IMR-90 (cell line): ENCODE data around the gene ETFA. TPM values are rescaled to one million over a fixed set of nuclear protein-coding genes. Genes with fewer than 3 reads are reported as not detected.

Experiments
- ATAC-seq: fragments of 200-7000 bp; cut with Tn5 transposase; 2 replicates; pipeline ENCODE4 v1.9.1; 2020; ENCODE audit warnings: low read depth, mild to moderate bottlenecking, moderate library complexity
- BruUV-seq: library from RNA; stranded (reverse); fragments of 400-500 nt; replicated peaks from 2 replicates; lab custom pipeline; 2021; lab: Mats Ljungman, UMichigan
- CTCF ChIA-PET: fragments of 300-600 bp; formaldehyde crosslinking; extraction: SDS; loops from one replicate; lab custom pipeline; 2021; ENCODE audit warnings: antibody characterized with exemption; lab: Yijun Ruan, JAX
- POLR2A ChIA-PET: fragments of 300-600 bp; sonication (Branson Sonifier 250); formaldehyde crosslinking; loops from one replicate; lab custom pipeline; 2022; ENCODE audit warnings: antibody characterized with exemption; ENCODE audit not compliant: unreplicated experiment; lab: Charles Lee
- DNase-seq: peaks from one replicate; pipeline ENCODE4 v3.0.0; 2013
- H2AFZ ChIP-seq: replicated peaks from 2 replicates; pipeline ENCODE3; 2013; ENCODE audit warnings: low read length, mild to moderate bottlenecking; ENCODE audit not compliant: poor library complexity
- H2AK5ac ChIP-seq: 2 replicates; pipeline ENCODE4 v1.6.1; 2013; ENCODE audit warnings: low read depth, low read length, inconsistent platforms
- H2AK9ac ChIP-seq: replicated peaks from 2 replicates; pipeline ENCODE3; 2013; ENCODE audit warnings: mild to moderate bottlenecking, low read depth, low read length, moderate library complexity; ENCODE audit not compliant: poor library complexity
- H2BK120ac ChIP-seq: 2 replicates; pipeline ENCODE4 v1.6.1; 2013; ENCODE audit warnings: low read depth, low read length, inconsistent platforms
- H2BK15ac ChIP-seq: 3 replicates; pipeline ENCODE4 v1.6.1; 2013; ENCODE audit warnings: low read depth, low read length, inconsistent platforms
- H2BK20ac ChIP-seq: 2 replicates; pipeline ENCODE4 v1.6.1; 2013; ENCODE audit warnings: low read depth, mild to moderate bottlenecking, inconsistent platforms, low read length, moderate library complexity
- H2BK5ac ChIP-seq: 2 replicates; pipeline ENCODE4 v1.6.1; 2013; ENCODE audit warnings: mild to moderate bottlenecking, low read depth, low read length, inconsistent platforms; ENCODE audit not compliant: poor library complexity, severe bottlenecking
- H3K14ac ChIP-seq: replicated peaks from 2 replicates; pipeline ENCODE4 v1.6.1; 2013; ENCODE audit warnings: low read depth, low read length, inconsistent platforms
- H3K18ac ChIP-seq: 2 replicates; pipeline ENCODE4 v1.6.1; 2013; ENCODE audit warnings: low read depth, low read length, control low read depth
- H3K23ac ChIP-seq: 2 replicates; pipeline ENCODE4 v1.6.1; 2013; ENCODE audit warnings: low read depth, low read length, inconsistent platforms
- H3K27ac ChIP-seq: 2 replicates; pipeline ENCODE4 v1.5.1; 2013; ENCODE audit warnings: mild to moderate bottlenecking, control low read depth, low read length; ENCODE audit not compliant: insufficient read depth
- H3K27me3 ChIP-seq: 2 replicates; pipeline ENCODE4 v1.6.1; 2013; ENCODE audit warnings: low read length; ENCODE audit not compliant: control insufficient read depth, insufficient read depth
- H3K36me3 ChIP-seq: 2 replicates; pipeline ENCODE4 v1.6.1; 2013; ENCODE audit warnings: low read length, mixed read lengths; ENCODE audit not compliant: control insufficient read depth, insufficient read depth
- H3K4ac ChIP-seq: 2 replicates; pipeline ENCODE4 v1.6.1; 2013; ENCODE audit warnings: low read depth, low read length, inconsistent platforms
- H3K4me1 ChIP-seq: 2 replicates; pipeline ENCODE4 v1.6.1; 2013; ENCODE audit warnings: low read length, mixed read lengths; ENCODE audit not compliant: control insufficient read depth, insufficient read depth
- H3K4me2 ChIP-seq: 2 replicates; pipeline ENCODE4 v1.6.1; 2013; ENCODE audit warnings: low read depth, mild to moderate bottlenecking, control low read depth, low read length, moderate library complexity
- H3K4me3 ChIP-seq: 2 replicates; pipeline ENCODE4 v1.5.1; 2013; ENCODE audit warnings: low read depth, mild to moderate bottlenecking, control low read depth, low read length, moderate library complexity; ENCODE audit not compliant: insufficient read depth
- H3K56ac ChIP-seq: 2 replicates; pipeline ENCODE4 v1.6.1; 2013; ENCODE audit warnings: low read length, inconsistent platforms; ENCODE audit not compliant: insufficient read depth; ENCODE audit errors: extremely low read depth
- H3K79me1 ChIP-seq, 2 experiments: 2 replicates each; pipeline ENCODE4 v1.6.1; 2013; ENCODE audit warnings: low read length in 2 of 2, inconsistent platforms in 1 of 2, low read depth in 1 of 2
- H3K9ac ChIP-seq: 2 replicates; pipeline ENCODE4 v1.6.1; 2013; ENCODE audit warnings: low read depth, low read length, control low read depth
- H3K9me1 ChIP-seq: 2 replicates; pipeline ENCODE4 v1.6.1; 2013; ENCODE audit warnings: low read length, inconsistent platforms; ENCODE audit not compliant: insufficient read depth
- H3K9me3 ChIP-seq: 2 replicates; pipeline ENCODE4 v1.6.1; 2013; ENCODE audit warnings: low read length; ENCODE audit not compliant: control insufficient read depth, insufficient read depth
- H4K20me1 ChIP-seq: 2 replicates; pipeline ENCODE4 v1.6.1; 2013; ENCODE audit warnings: low read length, inconsistent platforms; ENCODE audit not compliant: insufficient read depth
- H4K5ac ChIP-seq: 2 replicates; pipeline ENCODE4 v1.6.1; 2013; ENCODE audit warnings: mild to moderate bottlenecking, low read depth, low read length, control low read depth
- H4K8ac ChIP-seq, 2 experiments: 2 replicates each; pipeline ENCODE4 v1.6.1; 2013; ENCODE audit warnings: low read depth in 2 of 2, low read length in 2 of 2, control low read depth in 1 of 2, inconsistent platforms in 1 of 2
- H4K91ac ChIP-seq: 2 replicates; pipeline ENCODE4 v1.6.1; 2013; ENCODE audit warnings: low read depth, low read length, inconsistent platforms; ENCODE audit not compliant: insufficient read depth
- CEBPB ChIP-seq: IDR thresholded peaks from 2 replicates; pipeline ENCODE4 v1.6.1; 2012; ENCODE audit warnings: low read depth, low read length, improper control_type of control experiment
- CHD1 ChIP-seq: IDR thresholded peaks from 2 replicates; pipeline ENCODE4 v1.6.1; 2012; ENCODE audit warnings: low read depth, low read length, improper control_type of control experiment
- MXI1 ChIP-seq: IDR thresholded peaks from 2 replicates; pipeline ENCODE4 v1.6.1; 2012; ENCODE audit warnings: low read depth, mild to moderate bottlenecking, low read length, moderate library complexity, borderline replicate concordance
- RAD21 ChIP-seq: IDR thresholded peaks from 2 replicates; pipeline ENCODE4 v1.6.1; 2012; ENCODE audit warnings: low read length, improper control_type of control experiment
- RFX5 ChIP-seq: IDR thresholded peaks from 2 replicates; pipeline ENCODE4 v1.8.0; 2012; ENCODE audit warnings: low read depth, mild to moderate bottlenecking, low read length, moderate library complexity
- USF2 ChIP-seq: fragments of 150-350 bp; IDR thresholded peaks from 2 replicates; pipeline ENCODE4 v1.6.1; 2017; ENCODE audit warnings: mild to moderate bottlenecking, antibody characterized with exemption, low read length, low read depth
- WGBS, 2 experiments: methylation state at CpG; one replicate each; pipeline versions ENCODE4 v1.1.5 to v1.1.7; 2013; ENCODE audit warnings: missing lambda C conversion rate in 2 of 2; ENCODE audit not compliant: insufficient read length in 1 of 2; ENCODE audit errors: extremely low coverage in 2 of 2; 5-methylcytosine and 5-hydroxymethylcytosine counted together
- dilution Hi-C: fragments of 300-500 bp; cut with HindIII; formaldehyde crosslinking; loops from one replicate; pipeline ENCODE4 v1.14.3; 2018; ENCODE audit warnings: low sequenced_read_pairs; ENCODE audit not compliant: unreplicated experiment
- in situ Hi-C: fragments of 300-500 bp; cut with MboI; formaldehyde crosslinking; loops from 3 replicates; pipeline ENCODE4 v1.14.3; 2019; ENCODE audit warnings: low sequenced_read_pairs, inconsistent platforms, mixed read lengths
- intact Hi-C: fragments of 100-400 bp; cut with micrococcal nuclease; formaldehyde crosslinking; loops from 2 replicates; pipeline ENCODE4 v1.10.0; 2022
- polyA plus RNA-seq, 3 experiments: library from polyadenylated mRNA; depleted of rRNA; stranded (reverse); fragments of >200 nt; gene quantifications; 2 replicates each; pipeline ENCODE4 v1.2.3, GENCODE V29; 2012; ENCODE audit warnings: low replicate concordance in 1 of 3
- total RNA-seq: library from RNA; depleted of rRNA; stranded (reverse); fragments of >200 nt; gene quantifications from 2 replicates; pipeline ENCODE4 v1.2.3, GENCODE V29; 2012

The ETFA gene
- total and polyA plus RNA-seq, 2 of the 4 experiments (the other 2 are of a cell fraction) = 115 to 172 TPM

DNA sequence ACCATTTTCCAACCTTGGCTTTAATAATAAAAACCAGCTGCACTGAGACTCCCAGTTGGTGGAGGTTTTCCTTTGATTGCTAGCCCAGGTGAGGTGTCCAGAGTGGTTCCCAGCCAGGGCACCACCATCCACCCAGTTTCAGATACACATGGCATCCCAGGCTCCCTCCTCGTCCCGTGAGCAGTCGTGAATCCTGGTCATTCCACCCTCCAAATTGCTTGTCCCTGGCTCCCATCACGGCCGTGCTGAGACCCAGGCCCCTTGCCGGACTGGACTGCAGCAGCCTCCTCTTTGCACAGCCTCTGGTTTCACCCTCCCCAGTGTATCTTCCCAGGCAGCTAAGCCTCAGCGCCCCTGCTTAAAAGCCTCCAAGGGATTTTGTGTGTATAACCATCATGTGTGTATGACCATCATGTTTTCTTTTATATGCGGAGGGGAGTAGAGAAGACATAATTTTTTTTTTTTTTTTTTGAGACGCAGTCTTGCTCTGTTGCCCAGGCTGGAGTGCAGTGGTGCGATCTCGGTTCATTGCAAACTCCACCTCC is 106.3 kb downstream of the ETFA start:
- DNase-seq (no peak), ATAC-seq (no peak)
- H3K27me3 ChIP-seq = no peaks in the 10 kb centered on the region
- H3K4me2 ChIP-seq = no peak overlapping the region
- no peak overlapping the region for H3K4ac ChIP-seq
- no peak overlapping the region for H4K5ac ChIP-seq
- peaks cover 4% of the 10 kb centered on the region; the same call in 1 of the 2 replicates for H3K9me1 ChIP-seq
- 94% methylated on average over 3 of the region's 11 CpGs; no CpG with 5 or more reads in 1 of the 2 experiments for WGBS, 2 experiments
- H2AK5ac ChIP-seq = no peak overlapping the region
- intact Hi-C loops = no loop called here
- H4K91ac ChIP-seq = no peak overlapping the region
- TF ChIP-seq CHD1 (no peak), RFX5 (no peak), USF2 (no peak), RAD21 (no peak), MXI1 (no peak), CEBPB (no peak)
- no peak overlapping the region for H3K18ac ChIP-seq
- no peak overlapping the region for H4K8ac ChIP-seq
- H2AFZ ChIP-seq = no peak overlapping the region
- no peak overlapping the region for H2BK15ac ChIP-seq
- dilution Hi-C loops = no loop called here
- H2BK20ac ChIP-seq = no peak overlapping the region
- H3K14ac ChIP-seq = no peak overlapping the region
- H3K9me3 ChIP-seq = no peaks in the 10 kb centered on the region
- no peak overlapping the region for H3K27ac ChIP-seq
- no peak overlapping the region for H3K56ac ChIP-seq
- H3K9ac ChIP-seq = no peak overlapping the region
- no peaks in the 10 kb centered on the region; the same call in none of the 2 replicates for H4K20me1 ChIP-seq
- in situ Hi-C loops = no loop called here
- H3K36me3 ChIP-seq = peaks cover 3% of the 10 kb centered on the region; the same call in 1 of the 2 replicates
- H3K23ac ChIP-seq = no peak overlapping the region
- H2BK120ac ChIP-seq = no peak overlapping the region
- BruUV-seq = no TSS peak
- no peaks in the 10 kb centered on the region for H3K4me1 ChIP-seq
- H3K79me1 ChIP-seq = peaks cover 0 to 6% of the 10 kb centered on the region in 2 experiments; a peak in 1 of 4 replicates
- no peak overlapping the region for H2BK5ac ChIP-seq
- POLR2A ChIA-PET = no interaction called here
- H2AK9ac ChIP-seq = no peak overlapping the region
- H3K4me3 ChIP-seq = no peak overlapping the region
- CTCF ChIA-PET = no interaction called here
